Astrocyte of the cerebellum (primary cell): ENCODE data around the gene HSPB9.

Experiments used
- DNase-seq: peaks from one replicate; pipeline ENCODE4 v3.0.0-alpha.2; 2011; ENCODE audit warnings: low read depth
- H3K4me3 ChIP-seq: 2 replicates; pipeline ENCODE4 v1.5.1; 2011; ENCODE audit warnings: mild to moderate bottlenecking, low read depth, low read length, moderate library complexity
- CTCF ChIP-seq: IDR thresholded peaks from 2 replicates; pipeline ENCODE4 v1.5.1; 2012; ENCODE audit warnings: low read length, low read depth, moderate library complexity, mild to moderate bottlenecking; ENCODE audit errors: missing control alignments
- in situ Hi-C: cut with HindIII; loops from 2 replicates; pipeline ENCODE4 v1.10.0; 2017; ENCODE audit warnings: low sequenced_read_pairs

The HSPB9 gene

GRCh38 chr17:42129109-42129837, 6.7 kb downstream of the HSPB9 start:
- no peak overlapping the region for H3K4me3 ChIP-seq
- in situ Hi-C loops: no loop called here
- TF ChIP-seq CTCF: no peak
- no peak for DNase-seq

GRCh38 chr17:42130310-42130936, 7.8 kb downstream of the HSPB9 start:
- H3K4me3 ChIP-seq: no peak overlapping the region
- in situ Hi-C loops: no loop called here
- DNase-seq: no peak
- TF ChIP-seq CTCF: no peak

- DNase-seq: no peak
- no peak for TF ChIP-seq CTCF
- H3K4me3 ChIP-seq: no peak overlapping the region
- in situ Hi-C loops: no loop called here
These were observed 8.6 kb downstream of the HSPB9 start for GRCh38 chr17:42131232-42131631.

- TF ChIP-seq CTCF: no peak
- no peak overlapping the region for H3K4me3 ChIP-seq
- DNase-seq: no peak
- in situ Hi-C loops: no loop called here
These were observed 9.4 kb downstream of the HSPB9 start for GRCh38 chr17:42131981-42132432.

- no peak for TF ChIP-seq CTCF
- H3K4me3 ChIP-seq: no peak overlapping the region
- in situ Hi-C loops: no loop called here
- peak; percentile 76 for DNase-seq
These were observed 10.3 kb downstream of the HSPB9 start for GRCh38 chr17:42132941-42133340.

GRCh38 chr17:42133461-42134041, 10.9 kb downstream of the HSPB9 start:
- H3K4me3 ChIP-seq: no peak overlapping the region
- TF ChIP-seq CTCF: no peak
- DNase-seq: no peak
- in situ Hi-C loops: no loop called here
